OCI-LY7 (cell line): ENCODE data around the gene GAR1. TPM values are rescaled to one million over a fixed set of nuclear protein-coding genes. Genes with fewer than 3 reads are reported as not detected.

ENCODE experiments used
- BruUV-seq: library from RNA; stranded (reverse); fragments of 400-500 nt; replicated peaks from 2 replicates; lab custom pipeline; 2021; lab: Mats Ljungman, UMichigan
- CTCF ChIA-PET: fragments of 300-600 bp; sonication (Branson Sonifier 250); formaldehyde crosslinking; loops from one replicate; lab custom pipeline; 2022; ENCODE audit warnings: antibody characterized with exemption; ENCODE audit not compliant: unreplicated experiment; lab: Charles Lee
- POLR2A ChIA-PET: fragments of 300-600 bp; sonication (Branson Sonifier 250); formaldehyde crosslinking; loops from one replicate; lab custom pipeline; 2022; ENCODE audit warnings: antibody characterized with exemption; lab: Charles Lee
- DNase-seq: peaks from one replicate; pipeline ENCODE4 v3.0.0-alpha.2; 2015; ENCODE audit warnings: low spot score
- H2AFZ ChIP-seq: fragments of 200-600 bp; sonication (generic), shearing (Covaris generic); 2 replicates; pipeline ENCODE4 v1.6.1; 2014; ENCODE audit warnings: mild to moderate bottlenecking, antibody characterized with exemption, low read length, moderate library complexity
- H3K27ac ChIP-seq: fragments of 200-600 bp; sonication (generic); 2 replicates; pipeline ENCODE4 v1.5.1; 2014; ENCODE audit warnings: mixed run types, low read depth, mild to moderate bottlenecking, moderate library complexity, low read length, inconsistent platforms; ENCODE audit not compliant: poor library complexity, severe bottlenecking
- H3K36me3 ChIP-seq: fragments of 200-600 bp; sonication (generic); 2 replicates; pipeline ENCODE4 v1.6.1; 2014; ENCODE audit warnings: mild to moderate bottlenecking, antibody characterized with exemption, low read length, moderate library complexity, mixed read lengths; ENCODE audit not compliant: insufficient read depth
- H3K4me1 ChIP-seq: fragments of 200-600 bp; sonication (generic); 2 replicates; pipeline ENCODE4 v1.5.1; 2014; ENCODE audit warnings: mild to moderate bottlenecking, low read length; ENCODE audit not compliant: insufficient read depth, poor library complexity, severe bottlenecking
- H3K4me2 ChIP-seq: fragments of 200-600 bp; sonication (generic); 2 replicates; pipeline ENCODE4 v1.6.1; 2014; ENCODE audit warnings: mild to moderate bottlenecking, low read length
- H3K4me3 ChIP-seq: fragments of 200-600 bp; sonication (generic); 2 replicates; pipeline ENCODE4 v1.5.1; 2014; ENCODE audit warnings: mild to moderate bottlenecking, low read depth, low read length; ENCODE audit not compliant: poor library complexity, severe bottlenecking
- H3K79me2 ChIP-seq: fragments of 200-600 bp; sonication (generic); 2 replicates; pipeline ENCODE4 v1.6.1; 2016; ENCODE audit warnings: low read depth, mild to moderate bottlenecking, low read length, moderate library complexity, mixed read lengths; ENCODE audit not compliant: insufficient read depth
- H3K9me2 ChIP-seq: fragments of 200-600 bp; sonication (generic); 2 replicates; pipeline ENCODE4 v1.6.1; 2016; ENCODE audit warnings: mild to moderate bottlenecking, low read length, mixed read lengths; ENCODE audit not compliant: insufficient read depth
- H3K9me3 ChIP-seq: fragments of 200-600 bp; sonication (generic); 2 replicates; pipeline ENCODE4 v1.6.1; 2014; ENCODE audit warnings: mild to moderate bottlenecking, mixed run types, low read length, mixed read lengths
- H4K20me1 ChIP-seq: fragments of 200-600 bp; sonication (generic); 2 replicates; pipeline ENCODE4 v1.6.1; 2014; ENCODE audit warnings: mild to moderate bottlenecking, antibody characterized with exemption, low read length, moderate library complexity, mixed read lengths; ENCODE audit not compliant: insufficient read depth
- EZH2phosphoT487 ChIP-seq: fragments of 200-600 bp; sonication (generic); IDR thresholded peaks from 2 replicates; pipeline ENCODE4 v1.6.1; 2018; ENCODE audit warnings: low read depth, borderline replicate concordance, mild to moderate bottlenecking, mixed run types, antibody characterized with exemption, low read length, moderate library complexity, mixed read lengths
- intact Hi-C: fragments of 100-400 bp; cut with micrococcal nuclease; formaldehyde crosslinking; loops from one replicate; pipeline ENCODE4 v1.10.0; 2022; ENCODE audit not compliant: unreplicated experiment
- total RNA-seq, 2 experiments: library from RNA; depleted of rRNA in 1 of 2; stranded (reverse); fragments of >200 nt in 1 of 2; shearing (Covaris generic) in 1 of 2; gene quantifications; 2 replicates each; pipeline ENCODE4 v1.2.3, GENCODE V29; 2014 to 2022
- TF ChIP-seq, protein P1 (sequence below): fragments of 200-600 bp; sonication (generic); conservative IDR thresholded peaks from 2 replicates; pipeline ENCODE4 v1.5.1; 2014; ENCODE audit warnings: mild to moderate bottlenecking, antibody characterized with exemption, low read length, moderate library complexity, mixed read lengths

The GAR1 gene
- total RNA-seq, 2 experiments from 2014 or later, result 16.4 to 42.5 TPM

GRCh38 chr4:109801099-109801789 lies 14.3 kb upstream of the GAR1 start:
- H3K4me2 ChIP-seq, result no peak overlapping the region

GRCh38 chr4:109801895-109802319 lies 13.7 kb upstream of the GAR1 start, which contains the start of gene CFI:
Gene CFI, minus strand, starts transcription at chr4:109801999. Its CDS starts 28 bp downstream, at chr4:109801971.
- Histone ChIP-seq H3K9me3 (no peaks in the 10 kb centered on the region), H3K4me2 (no peak within 1 kb of the TSS), H3K4me1 (no peaks in the 10 kb centered on the region), H3K4me3 (no peak within 1 kb of the TSS), H4K20me1 (no peaks in the 10 kb centered on the region), H3K36me3 (no peaks in the 10 kb centered on the region), H3K79me2 (no peaks in the 10 kb centered on the region), H3K27ac (no peak within 1 kb of the TSS), H3K9me2 (no peaks in the 10 kb centered on the region), H2AFZ (no peak within 1 kb of the TSS)
- no TSS peak for BruUV-seq
- DNase-seq, result no peak
- ChIA-PET CTCF (no interaction called here), POLR2A (interaction anchor here (0.6 to 1.0 kb wide), 2 partner anchors 23 to 384 kb away, joined by 3 read pairs; no protein-coding TSS in a partner anchor)
- no peak for TF ChIP-seq EZH2phosphoT487
- TF ChIP-seq, protein P1, sequence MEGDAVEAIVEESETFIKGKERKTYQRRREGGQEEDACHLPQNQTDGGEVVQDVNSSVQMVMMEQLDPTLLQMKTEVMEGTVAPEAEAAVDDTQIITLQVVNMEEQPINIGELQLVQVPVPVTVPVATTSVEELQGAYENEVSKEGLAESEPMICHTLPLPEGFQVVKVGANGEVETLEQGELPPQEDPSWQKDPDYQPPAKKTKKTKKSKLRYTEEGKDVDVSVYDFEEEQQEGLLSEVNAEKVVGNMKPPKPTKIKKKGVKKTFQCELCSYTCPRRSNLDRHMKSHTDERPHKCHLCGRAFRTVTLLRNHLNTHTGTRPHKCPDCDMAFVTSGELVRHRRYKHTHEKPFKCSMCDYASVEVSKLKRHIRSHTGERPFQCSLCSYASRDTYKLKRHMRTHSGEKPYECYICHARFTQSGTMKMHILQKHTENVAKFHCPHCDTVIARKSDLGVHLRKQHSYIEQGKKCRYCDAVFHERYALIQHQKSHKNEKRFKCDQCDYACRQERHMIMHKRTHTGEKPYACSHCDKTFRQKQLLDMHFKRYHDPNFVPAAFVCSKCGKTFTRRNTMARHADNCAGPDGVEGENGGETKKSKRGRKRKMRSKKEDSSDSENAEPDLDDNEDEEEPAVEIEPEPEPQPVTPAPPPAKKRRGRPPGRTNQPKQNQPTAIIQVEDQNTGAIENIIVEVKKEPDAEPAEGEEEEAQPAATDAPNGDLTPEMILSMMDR, result no peak
- intact Hi-C loops, result no loop called here

More at GRCh38 chr4:109801099-109801789, 14.3 kb upstream of the GAR1 start:
- H2AFZ ChIP-seq, result no peak overlapping the region
- no peaks in the 10 kb centered on the region for H3K4me1 ChIP-seq
- BruUV-seq, result no TSS peak
- H3K9me2 ChIP-seq, result no peaks in the 10 kb centered on the region
- H3K9me3 ChIP-seq, result no peaks in the 10 kb centered on the region
- CTCF ChIA-PET, result no interaction called here
- H3K4me3 ChIP-seq, result no peak overlapping the region
- no peaks in the 10 kb centered on the region for H3K79me2 ChIP-seq
- POLR2A ChIA-PET, result interaction anchor here (0.5 to 1.0 kb wide), 2 partner anchors 86 to 383 kb away, joined by 3 read pairs; no protein-coding TSS in a partner anchor
- intact Hi-C loops, result no loop called here
- no peaks in the 10 kb centered on the region for H4K20me1 ChIP-seq
- no peaks in the 10 kb centered on the region for H3K36me3 ChIP-seq
- no peak for TF ChIP-seq EZH2phosphoT487
- TF ChIP-seq, protein P1, result no peak
- no peak overlapping the region for H3K27ac ChIP-seq
- DNase-seq, result no peak
